Caco-2 (cell line): Measurements from ENCODE around the gene ACSS1. TPM values are rescaled to one million over a fixed set of nuclear protein-coding genes. Genes with fewer than 3 reads are reported as not detected.

Experiments
- BruUV-seq: library from RNA; stranded (reverse); fragments of 400-500 nt; replicated peaks from 2 replicates; lab custom pipeline; 2021; lab: Mats Ljungman, UMichigan
- CTCF ChIA-PET: fragments of 300-600 bp; sonication (Branson Sonifier 250); formaldehyde crosslinking; loops from one replicate; lab custom pipeline; 2022; ENCODE audit warnings: antibody characterized with exemption; lab: Charles Lee
- POLR2A ChIA-PET: fragments of 300-600 bp; sonication (Branson Sonifier 250); formaldehyde crosslinking; loops from one replicate; lab custom pipeline; 2022; ENCODE audit warnings: antibody characterized with exemption; lab: Charles Lee
- DNase-seq, 2 experiments: peaks; one replicate each; pipeline versions ENCODE4 v3.0.0 to v3.0.0-alpha.2; 2020 to 2022
- H3K27me3 ChIP-seq: replicated peaks from 2 replicates; pipeline ENCODE4 v1.6.0; 2011; ENCODE audit warnings: low read length; ENCODE audit not compliant: control insufficient read depth, insufficient read depth
- H3K36me3 ChIP-seq: 2 replicates; pipeline ENCODE4 v1.5.1; 2011; ENCODE audit warnings: low read length; ENCODE audit not compliant: control insufficient read depth, insufficient read depth
- H3K4me1 ChIP-seq: fragments of 250-450 bp; sonication (Bioruptor Pico); 2 replicates; pipeline ENCODE4 v1.5.1; 2020; ENCODE audit warnings: mild to moderate bottlenecking
- H3K4me3 ChIP-seq: 2 replicates; pipeline ENCODE4 v1.5.1; 2011; ENCODE audit warnings: low read depth, mild to moderate bottlenecking, control low read depth, low read length
- H3K9me3 ChIP-seq: fragments of 250-450 bp; sonication (Bioruptor Pico); 2 replicates; pipeline ENCODE4 v1.5.1; 2020; ENCODE audit warnings: mild to moderate bottlenecking, moderate library complexity
- H3K27ac Mint-ChIP-seq: one replicate; pipeline ENCODE4 v1.8.0; 2022; ENCODE audit warnings: mixed read lengths; ENCODE audit not compliant: unreplicated experiment
- H3K27me3 Mint-ChIP-seq: one replicate; pipeline ENCODE4 v1.8.0; 2022; ENCODE audit warnings: mixed read lengths; ENCODE audit not compliant: insufficient read depth, unreplicated experiment
- H3K36me3 Mint-ChIP-seq: one replicate; pipeline ENCODE4 v1.8.0; 2022; ENCODE audit warnings: mild to moderate bottlenecking, mixed read lengths; ENCODE audit not compliant: insufficient read depth, unreplicated experiment
- H3K4me1 Mint-ChIP-seq: one replicate; pipeline ENCODE4 v1.8.0; 2022; ENCODE audit warnings: low read depth, mixed read lengths; ENCODE audit not compliant: unreplicated experiment
- H3K4me3 Mint-ChIP-seq: one replicate; pipeline ENCODE4 v1.8.0; 2022; ENCODE audit warnings: mild to moderate bottlenecking, moderate library complexity, mixed read lengths; ENCODE audit not compliant: unreplicated experiment
- H3K9me3 Mint-ChIP-seq: one replicate; pipeline ENCODE4 v1.8.0; 2022; ENCODE audit warnings: mixed read lengths; ENCODE audit not compliant: unreplicated experiment
- intact Hi-C: fragments of 100-400 bp; cut with micrococcal nuclease; formaldehyde crosslinking; loops from one replicate; pipeline ENCODE4 v1.10.0; 2022; ENCODE audit not compliant: unreplicated experiment
- total RNA-seq: library from RNA; stranded (reverse); gene quantifications from 2 replicates; pipeline ENCODE4 v1.2.3, GENCODE V29; 2022
- TF ChIP-seq, protein P1 (sequence below), 2 experiments: fragments of 200-600 bp in 1 of 2; IDR thresholded peaks; 1 replicate in 1 of 2; 2 replicates in 1 of 2; pipeline versions ENCODE4 v1.5.1 to v1.8.0; 2011 to 2022; ENCODE audit warnings: antibody characterized with exemption in 1 of 2, control low read depth in 1 of 2, inconsistent platforms in 1 of 2, low read depth in 1 of 2, low read length in 1 of 2, mild to moderate bottlenecking in 1 of 2, moderate library complexity in 1 of 2; ENCODE audit not compliant: insufficient read depth in 1 of 2, severe bottlenecking in 1 of 2, unreplicated experiment in 1 of 2

The ACSS1 gene
- total RNA-seq, 1 experiment from 2014 or later = 113 TPM

DNA sequence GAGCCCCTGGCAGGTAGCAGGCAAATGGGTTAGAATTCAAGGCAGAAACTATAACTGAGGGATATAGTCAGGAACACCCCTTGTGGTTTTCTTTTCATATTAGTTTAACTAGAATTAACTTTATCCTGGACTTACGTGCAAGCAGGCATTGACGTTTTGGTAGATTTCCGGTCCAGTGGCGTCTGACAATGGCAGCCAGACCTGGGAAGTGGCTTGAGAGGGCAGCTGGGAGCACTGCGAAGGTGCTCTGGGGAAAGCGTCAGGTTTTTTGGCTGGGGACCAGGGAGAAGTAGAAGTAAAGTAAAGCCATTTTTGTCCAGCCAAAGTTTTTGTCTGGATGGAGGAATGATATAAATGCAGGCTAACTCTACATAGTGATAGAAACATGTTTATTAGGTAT is 8.4 kb upstream of the ACSS1 start:
- H3K9me3 ChIP-seq = no peaks in the 10 kb centered on the region
- BruUV-seq = no TSS peak
- no peaks in the 10 kb centered on the region for H3K9me3 Mint-ChIP-seq
- peak overlapping the region; percentile 68 for H3K4me3 Mint-ChIP-seq
- ChIA-PET POLR2A (no interaction called here), CTCF (interaction anchor here (1.3 to 2.0 kb wide), 7 partner anchors 35 to 136 kb away, joined by 3 to 44 read pairs (median 9); no protein-coding TSS in a partner anchor)
- no peaks in the 10 kb centered on the region for H3K36me3 Mint-ChIP-seq
- H3K4me3 ChIP-seq = no peak overlapping the region
- no peaks in the 10 kb centered on the region for H3K27me3 Mint-ChIP-seq
- intact Hi-C loops = loop anchor here (1.0 to 10.0 kb wide), 2 partner anchors 71 to 178 kb away; partner anchors contain the start of gene PYGB
- peaks cover 34% of the 10 kb centered on the region for H3K4me1 Mint-ChIP-seq
- H3K4me1 ChIP-seq = peaks cover 28% of the 10 kb centered on the region
- no peaks in the 10 kb centered on the region for H3K36me3 ChIP-seq
- TF ChIP-seq, protein P1, sequence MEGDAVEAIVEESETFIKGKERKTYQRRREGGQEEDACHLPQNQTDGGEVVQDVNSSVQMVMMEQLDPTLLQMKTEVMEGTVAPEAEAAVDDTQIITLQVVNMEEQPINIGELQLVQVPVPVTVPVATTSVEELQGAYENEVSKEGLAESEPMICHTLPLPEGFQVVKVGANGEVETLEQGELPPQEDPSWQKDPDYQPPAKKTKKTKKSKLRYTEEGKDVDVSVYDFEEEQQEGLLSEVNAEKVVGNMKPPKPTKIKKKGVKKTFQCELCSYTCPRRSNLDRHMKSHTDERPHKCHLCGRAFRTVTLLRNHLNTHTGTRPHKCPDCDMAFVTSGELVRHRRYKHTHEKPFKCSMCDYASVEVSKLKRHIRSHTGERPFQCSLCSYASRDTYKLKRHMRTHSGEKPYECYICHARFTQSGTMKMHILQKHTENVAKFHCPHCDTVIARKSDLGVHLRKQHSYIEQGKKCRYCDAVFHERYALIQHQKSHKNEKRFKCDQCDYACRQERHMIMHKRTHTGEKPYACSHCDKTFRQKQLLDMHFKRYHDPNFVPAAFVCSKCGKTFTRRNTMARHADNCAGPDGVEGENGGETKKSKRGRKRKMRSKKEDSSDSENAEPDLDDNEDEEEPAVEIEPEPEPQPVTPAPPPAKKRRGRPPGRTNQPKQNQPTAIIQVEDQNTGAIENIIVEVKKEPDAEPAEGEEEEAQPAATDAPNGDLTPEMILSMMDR (IDR thresholded peaks at IDR 0.05; ENCODE audit: insufficient read depth in 1 of 2, low read depth in 1 of 2, low read length in 1 of 2, severe bottlenecking in 1 of 2, unreplicated experiment in 1 of 2) = no peak
- no peak for DNase-seq
- no peaks in the 10 kb centered on the region for H3K27me3 ChIP-seq
- peak overlapping the region; percentile 56 for H3K27ac Mint-ChIP-seq

DNA sequence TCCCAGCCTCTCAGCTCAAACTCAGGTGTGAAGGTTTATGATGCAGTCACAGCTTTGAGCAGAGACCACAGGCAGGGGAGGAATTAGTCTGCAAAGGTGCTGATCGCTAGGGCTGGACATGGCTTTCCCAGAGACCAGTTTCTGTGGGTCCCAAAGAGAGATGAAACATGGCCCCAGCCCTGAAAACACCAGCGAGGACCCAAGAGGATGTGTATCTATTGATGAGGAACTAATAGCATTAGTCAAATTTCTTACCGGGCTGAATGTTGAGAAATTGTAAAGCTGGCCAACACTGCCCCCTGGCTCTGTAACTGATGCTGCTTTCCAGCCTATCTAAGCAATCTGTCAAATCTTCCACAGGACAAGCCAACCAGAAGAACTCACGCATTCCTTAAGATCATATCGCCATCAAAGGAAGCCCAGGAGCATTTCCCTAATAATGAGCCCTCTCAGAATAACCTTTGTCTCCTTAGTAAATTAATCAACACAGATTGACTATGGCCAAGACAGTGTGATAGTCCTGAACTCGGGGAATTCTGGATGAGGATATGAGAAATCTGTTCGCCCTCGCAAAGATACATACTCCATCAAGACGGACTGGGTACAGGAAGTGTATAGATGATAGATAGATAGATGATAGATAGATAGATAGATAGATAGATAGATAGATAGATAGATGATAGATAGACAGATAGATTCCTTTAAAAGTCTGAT is 7.8 kb upstream of the ACSS1 start:
- H3K4me1 ChIP-seq = peaks cover 34% of the 10 kb centered on the region
- TF ChIP-seq, protein P1 (IDR thresholded peaks at IDR 0.05; ENCODE audit: insufficient read depth in 1 of 2, low read depth in 1 of 2, low read length in 1 of 2, severe bottlenecking in 1 of 2, unreplicated experiment in 1 of 2) = peak; percentile 80 to 91
- H3K9me3 ChIP-seq = no peaks in the 10 kb centered on the region
- Mint-ChIP-seq H3K27ac (peak overlapping the region; percentile 56), H3K4me1 (peaks cover 40% of the 10 kb centered on the region), H3K4me3 (peak overlapping the region; percentile 68), H3K27me3 (no peaks in the 10 kb centered on the region), H3K9me3 (no peaks in the 10 kb centered on the region), H3K36me3 (no peaks in the 10 kb centered on the region)
- no peak overlapping the region for H3K4me3 ChIP-seq
- TSS peak; percentile 65 for BruUV-seq
- POLR2A ChIA-PET = interaction anchor here (0.6 to 1.5 kb wide), 3 partner anchors 34 to 182 kb away, joined by 3 read pairs; partner anchors contain the start of gene PYGB
- peak; percentile 73 to 77 for DNase-seq
- H3K36me3 ChIP-seq = no peaks in the 10 kb centered on the region
- intact Hi-C loops = loop anchor here (1.0 to 10.0 kb wide), 6 partner anchors 35 to 179 kb away; partner anchors contain the start of gene PYGB
- no peaks in the 10 kb centered on the region for H3K27me3 ChIP-seq
- CTCF ChIA-PET = interaction anchor here (0.8 to 2.0 kb wide), 13 partner anchors 9 to 1854 kb away, joined by 3 to 44 read pairs (median 4); no protein-coding TSS in a partner anchor

DNA sequence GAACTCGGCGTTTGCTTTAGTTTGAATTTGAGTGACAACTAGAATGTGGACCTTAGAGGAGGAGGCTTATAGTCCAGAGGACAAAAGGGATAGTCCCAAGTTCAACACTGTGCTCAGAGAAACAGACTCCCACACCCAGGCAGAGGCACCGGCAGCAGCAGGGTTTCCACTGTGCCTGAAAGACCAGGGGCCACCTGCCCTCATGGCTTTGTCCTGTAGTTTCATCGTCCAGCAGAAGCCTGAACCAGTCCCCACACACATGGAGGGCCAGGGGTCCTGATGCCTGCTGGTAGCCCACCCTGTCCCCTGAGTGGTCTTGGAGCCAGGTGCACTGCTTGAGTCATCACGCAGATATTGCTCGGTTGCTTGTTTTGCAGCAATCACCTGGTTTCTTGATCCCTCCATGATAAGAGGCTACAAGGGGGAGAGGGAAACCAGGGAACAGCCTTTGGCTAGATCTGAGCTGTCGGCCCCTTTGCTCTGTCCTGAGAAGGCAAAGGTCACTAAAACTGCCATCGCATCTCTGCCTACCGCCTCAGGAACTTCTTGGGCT is 7.2 kb upstream of the ACSS1 start:
- intact Hi-C loops = loop anchor here (2.0 to 10.0 kb wide), 5 partner anchors 34 to 180 kb away; partner anchors contain the start of gene PYGB
- Mint-ChIP-seq H3K4me1 (peaks cover 46% of the 10 kb centered on the region), H3K4me3 (peak overlapping the region; percentile 68), H3K27ac (peak overlapping the region; percentile 56), H3K9me3 (no peaks in the 10 kb centered on the region), H3K36me3 (no peaks in the 10 kb centered on the region), H3K27me3 (no peaks in the 10 kb centered on the region)
- ChIA-PET CTCF (interaction anchor here (0.8 to 2.0 kb wide), 13 partner anchors 9 to 1853 kb away, joined by 3 to 44 read pairs (median 4); no protein-coding TSS in a partner anchor), POLR2A (interaction anchor here (0.6 to 1.5 kb wide), 3 partner anchors 34 to 182 kb away, joined by 3 read pairs; partner anchors contain the start of gene PYGB)
- Histone ChIP-seq H3K4me1 (peaks cover 41% of the 10 kb centered on the region), H3K9me3 (no peaks in the 10 kb centered on the region), H3K4me3 (no peak overlapping the region), H3K27me3 (no peaks in the 10 kb centered on the region), H3K36me3 (no peaks in the 10 kb centered on the region)
- BruUV-seq = no TSS peak
- peak; percentile 80 to 86 for DNase-seq
- TF ChIP-seq, protein P1 (IDR thresholded peaks at IDR 0.05; ENCODE audit: insufficient read depth in 1 of 2, low read depth in 1 of 2, low read length in 1 of 2, severe bottlenecking in 1 of 2, unreplicated experiment in 1 of 2) = no peak
